AG08395 (cell line): ENCODE measurements around the gene ZFAND3.

Source experiments
- DNase-seq: peaks from one replicate; pipeline ENCODE4 v3.0.0; 2012; ENCODE audit warnings: mixed read lengths, low spot score

ZFAND3 gene

GRCh38 chr6:38154731-38155130 is 335.2 kb downstream of the ZFAND3 start:
- no peak for DNase-seq

GRCh38 chr6:38155144-38155543 is 335.6 kb downstream of the ZFAND3 start:
- DNase-seq, result no peak

DNA sequence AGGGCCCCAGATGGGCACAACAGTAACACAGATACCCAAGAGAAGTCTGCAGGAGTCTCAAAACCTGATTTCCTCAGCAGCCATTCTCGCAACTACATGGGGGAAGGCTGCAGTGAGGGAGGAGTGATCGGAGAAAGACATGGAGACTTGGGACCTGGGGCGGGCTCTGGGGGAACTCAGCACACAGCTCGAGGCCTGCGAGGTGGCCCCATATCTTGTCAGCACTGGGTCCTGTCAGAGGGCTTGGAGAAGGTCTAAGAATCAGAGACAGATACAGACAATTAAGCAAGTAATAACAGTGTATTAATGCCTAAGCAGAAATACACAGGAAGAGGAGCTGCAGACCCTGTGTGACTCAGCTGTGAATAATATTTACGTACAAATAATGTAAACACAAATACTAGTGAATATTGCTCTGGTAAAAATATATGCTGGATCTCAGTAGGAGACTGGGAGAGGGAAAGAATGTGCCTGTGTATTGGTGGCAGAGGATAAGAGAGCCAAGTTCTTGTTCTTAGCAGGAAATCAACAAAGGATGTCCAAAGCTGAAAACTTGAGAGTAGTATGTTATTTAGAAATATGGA is 336.2 kb downstream of the ZFAND3 start:
- DNase-seq, result no peak

DNA sequence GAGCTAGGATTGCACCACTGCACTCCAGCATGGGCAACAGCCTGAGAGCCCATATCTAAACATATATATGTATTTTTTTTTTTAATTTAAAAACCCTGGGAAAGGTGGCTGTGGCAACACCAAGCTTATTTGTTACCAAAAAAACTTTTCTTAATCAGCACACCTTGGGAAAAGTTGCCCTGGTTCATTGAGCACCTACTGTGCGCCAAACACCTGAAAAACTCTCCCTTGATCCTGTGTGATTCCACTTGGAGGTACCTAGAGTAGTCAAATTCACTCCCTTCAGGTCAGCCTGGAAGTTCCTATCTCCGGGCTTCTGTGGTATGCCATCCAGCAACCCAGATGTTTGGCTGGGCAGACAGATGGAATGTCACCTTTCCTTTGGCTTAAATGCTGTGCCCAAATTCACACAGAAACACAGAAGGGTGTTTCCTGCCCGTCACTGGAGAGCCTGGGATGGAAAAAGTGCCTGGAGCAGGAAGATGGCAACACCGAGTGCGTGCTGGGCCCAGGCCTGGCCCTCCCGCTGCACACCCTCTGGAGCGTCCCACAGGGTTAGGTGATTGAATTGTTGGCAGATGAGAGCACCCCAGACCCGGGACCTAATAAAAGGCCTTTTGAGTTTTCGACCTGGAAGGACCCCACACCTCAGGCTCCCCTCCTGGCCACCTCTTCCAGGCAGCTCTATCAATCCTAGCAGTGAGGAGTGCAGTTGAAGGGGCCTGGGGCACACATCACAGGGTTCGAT is 337.5 kb downstream of the ZFAND3 start:
- DNase-seq, result no peak

DNA sequence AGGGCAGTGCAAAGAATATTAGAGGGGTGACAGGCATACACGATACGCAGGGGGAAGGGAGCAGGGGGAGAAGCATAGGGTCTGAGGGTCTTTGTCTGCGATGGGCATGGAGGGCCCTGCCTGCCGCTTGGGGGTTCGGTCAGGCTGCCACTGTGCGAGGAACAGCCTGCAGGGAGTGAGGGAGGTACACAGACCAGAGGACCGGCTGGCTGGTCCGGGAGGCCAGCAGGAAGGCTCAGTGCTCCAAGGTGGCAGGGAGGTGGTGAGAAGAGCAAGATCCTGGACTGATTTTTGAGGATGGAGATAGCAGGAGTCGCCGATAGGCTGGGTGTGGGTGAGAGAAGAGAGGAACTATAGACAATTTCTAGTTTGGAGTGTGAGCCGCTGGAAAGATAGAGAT is 338.4 kb downstream of the ZFAND3 start:
- DNase-seq, result no peak

DNA sequence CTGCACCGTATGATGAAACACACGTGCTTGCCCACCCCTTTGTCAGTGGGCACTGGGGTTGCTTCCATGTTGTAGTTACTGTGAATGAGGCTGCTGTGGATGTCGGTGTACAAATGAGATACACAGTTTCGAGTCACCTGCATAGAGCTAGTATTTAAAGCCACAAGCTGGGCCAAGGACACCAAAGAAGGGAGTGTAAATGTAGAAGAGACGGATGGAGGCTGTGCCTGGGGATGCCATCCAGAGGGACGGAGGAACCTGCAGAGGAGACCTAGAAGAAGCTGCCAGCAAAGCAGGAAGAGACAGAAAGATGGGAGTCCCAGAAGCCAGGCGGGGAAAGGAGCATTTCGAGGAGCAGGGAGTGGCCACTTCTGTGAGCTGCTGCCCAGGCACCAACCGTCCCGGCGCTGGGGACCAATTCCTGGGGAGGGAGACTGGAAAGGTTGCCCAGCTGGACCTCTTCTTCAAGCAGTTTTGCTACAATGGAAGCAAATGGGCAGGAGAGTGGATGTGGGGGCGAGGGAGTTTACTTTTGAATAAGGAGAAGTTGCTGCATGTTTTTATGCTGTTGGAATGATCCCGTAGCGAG is 339.3 kb downstream of the ZFAND3 start:
- DNase-seq, result no peak

- no peak for DNase-seq
These were observed 340.1 kb downstream of the ZFAND3 start for GRCh38 chr6:38159596-38159995.

DNA sequence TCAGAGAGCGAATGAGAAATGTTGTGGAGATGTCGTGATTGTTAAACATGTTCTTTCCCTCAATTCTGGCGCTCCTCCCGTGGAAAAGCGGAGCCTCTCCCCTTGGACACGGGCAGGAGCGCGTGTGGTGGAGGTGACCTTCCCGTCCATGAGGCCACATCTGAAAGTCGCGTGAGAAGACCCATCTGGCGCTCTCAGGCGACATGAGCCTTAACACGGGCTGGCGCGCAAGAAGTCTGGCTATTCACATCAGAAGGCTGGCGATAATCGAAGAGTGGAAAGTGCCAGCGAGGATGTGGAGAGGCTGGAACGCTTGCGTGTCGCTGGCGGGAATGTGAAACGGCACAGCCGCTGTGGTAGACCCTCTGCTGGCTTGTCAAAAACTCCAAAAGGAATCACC is 341.3 kb downstream of the ZFAND3 start:
- DNase-seq, result no peak

DNA sequence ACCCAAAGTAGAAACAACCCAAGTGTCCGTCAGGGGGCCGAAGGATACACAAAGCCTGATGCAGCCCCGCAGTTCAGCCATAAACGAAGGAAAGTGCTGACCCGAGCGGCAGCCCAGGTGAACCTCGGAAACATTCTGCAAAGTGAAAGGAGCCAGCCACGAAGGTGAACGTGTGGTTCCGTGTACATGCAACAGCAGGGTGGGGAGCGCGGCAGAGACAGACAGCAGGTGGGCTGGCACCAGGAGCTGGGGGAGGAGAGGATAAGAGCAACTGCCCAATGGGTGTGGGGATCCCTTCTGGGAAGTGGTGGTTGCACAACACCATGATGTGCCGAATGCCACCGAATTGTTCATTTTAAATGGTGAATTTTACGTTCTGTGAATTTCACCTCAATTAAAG is 341.8 kb downstream of the ZFAND3 start:
- no peak for DNase-seq

- no peak for DNase-seq
These were observed 342.4 kb downstream of the ZFAND3 start for GRCh38 chr6:38161754-38162492.

DNA sequence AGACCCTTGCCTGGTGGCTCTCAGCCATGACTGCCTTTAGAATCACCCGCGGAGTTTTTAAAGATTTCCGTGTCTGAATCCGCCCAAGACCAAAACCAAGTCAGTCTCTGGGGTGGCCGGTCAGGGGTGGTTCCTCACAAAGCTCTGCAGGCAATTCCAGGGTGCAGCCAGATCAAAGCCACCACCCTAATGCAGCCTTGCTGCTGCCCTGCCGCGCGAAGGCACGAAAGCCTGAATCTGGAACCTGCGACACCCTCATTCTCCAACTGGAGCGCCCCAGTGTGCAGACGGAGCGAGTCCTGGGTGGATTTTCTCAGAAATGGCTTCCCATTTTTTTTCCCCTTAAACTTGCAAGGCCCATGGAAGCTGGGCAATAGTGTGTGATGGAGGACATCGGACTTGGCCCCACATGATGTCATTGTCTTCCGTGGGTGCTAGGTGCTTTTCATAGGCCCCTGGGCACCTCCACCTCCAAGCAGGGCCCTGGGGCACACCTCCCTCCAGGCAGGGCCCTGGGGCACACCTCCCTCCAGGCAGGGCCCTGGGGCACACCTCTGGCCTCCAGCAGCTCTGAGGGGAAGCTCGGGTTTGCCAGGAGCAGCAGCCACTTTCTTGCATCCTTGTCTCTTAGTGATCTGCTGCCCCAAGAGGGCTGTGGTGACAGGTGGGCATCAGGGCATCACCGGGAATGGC is 343.1 kb downstream of the ZFAND3 start:
- DNase-seq, result no peak

DNA sequence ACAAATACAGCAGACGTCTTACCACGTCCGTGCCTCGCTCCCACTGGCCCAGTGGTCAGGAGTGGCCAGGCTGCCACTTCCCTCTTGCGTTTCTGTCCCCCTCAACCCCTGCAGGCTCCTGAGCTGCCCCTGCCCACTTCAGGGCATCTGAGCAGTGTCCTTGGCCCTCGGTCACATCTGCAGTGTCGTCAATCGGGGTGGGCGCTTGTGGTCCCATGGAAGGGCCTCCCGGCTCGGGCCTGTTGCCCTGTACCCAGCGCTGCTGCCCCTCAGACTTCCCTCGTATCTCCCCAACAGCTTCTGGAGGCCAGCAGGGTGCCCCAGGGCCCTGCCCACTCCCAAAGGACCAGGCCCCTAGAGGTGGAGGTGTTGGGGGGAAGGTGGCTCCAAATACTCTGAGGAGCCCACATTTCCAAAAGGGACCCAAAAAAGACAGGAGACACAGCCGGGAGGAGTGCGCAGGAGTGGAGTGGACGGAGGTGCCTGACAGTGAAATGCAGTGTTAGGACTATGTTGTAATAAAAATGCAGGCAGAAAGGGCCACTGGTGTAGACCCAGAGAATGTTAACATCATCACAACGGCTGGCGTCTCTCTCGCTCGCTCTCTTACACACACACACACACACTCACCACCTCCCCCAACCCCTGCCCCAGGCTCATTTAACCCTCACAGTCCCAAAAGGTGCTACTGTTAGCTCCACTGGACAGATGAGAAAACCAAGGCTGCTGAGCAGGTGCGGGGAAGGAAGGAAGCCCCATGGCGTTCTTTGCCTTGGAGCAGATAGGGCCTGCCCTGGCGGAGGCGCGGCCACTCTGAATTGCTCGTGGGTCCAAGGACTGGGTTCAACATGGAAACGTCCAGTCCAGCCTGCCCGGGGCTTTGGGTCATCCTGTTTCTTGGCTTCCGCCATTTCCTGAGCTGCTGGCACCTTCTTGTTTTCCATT is 343.9 kb downstream of the ZFAND3 start:
- no peak for DNase-seq

GRCh38 chr6:38164131-38164481 is 344.6 kb downstream of the ZFAND3 start:
- no peak for DNase-seq

GRCh38 chr6:38164671-38165108 is 345.2 kb downstream of the ZFAND3 start:
- DNase-seq, result no peak

GRCh38 chr6:38166411-38167240 is 347.1 kb downstream of the ZFAND3 start:
- DNase-seq, result no peak

DNA sequence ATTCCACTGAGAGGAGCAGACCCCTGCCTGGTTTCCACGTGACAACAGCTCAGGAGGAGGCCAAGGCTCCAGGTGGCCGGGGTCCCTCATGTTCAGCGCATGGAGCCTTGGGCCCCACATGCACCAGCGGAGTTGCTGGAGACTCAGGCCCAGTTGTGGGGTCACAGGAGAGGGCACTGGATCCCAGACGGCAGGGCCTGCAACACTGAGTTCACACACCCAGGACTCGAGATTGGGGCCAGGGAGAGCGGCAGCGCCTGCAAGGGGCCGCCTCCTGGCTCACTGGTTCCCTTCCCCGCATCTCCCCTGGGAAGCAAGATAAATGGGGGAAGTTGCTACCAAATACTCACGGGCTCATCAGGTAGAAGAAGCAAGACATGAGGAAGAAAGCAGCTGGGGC is 348.1 kb downstream of the ZFAND3 start:
- DNase-seq, result no peak

GRCh38 chr6:38168126-38168525 is 348.6 kb downstream of the ZFAND3 start:
- no peak for DNase-seq

- no peak for DNase-seq
These were observed 349.2 kb downstream of the ZFAND3 start for GRCh38 chr6:38168699-38169098.

DNA sequence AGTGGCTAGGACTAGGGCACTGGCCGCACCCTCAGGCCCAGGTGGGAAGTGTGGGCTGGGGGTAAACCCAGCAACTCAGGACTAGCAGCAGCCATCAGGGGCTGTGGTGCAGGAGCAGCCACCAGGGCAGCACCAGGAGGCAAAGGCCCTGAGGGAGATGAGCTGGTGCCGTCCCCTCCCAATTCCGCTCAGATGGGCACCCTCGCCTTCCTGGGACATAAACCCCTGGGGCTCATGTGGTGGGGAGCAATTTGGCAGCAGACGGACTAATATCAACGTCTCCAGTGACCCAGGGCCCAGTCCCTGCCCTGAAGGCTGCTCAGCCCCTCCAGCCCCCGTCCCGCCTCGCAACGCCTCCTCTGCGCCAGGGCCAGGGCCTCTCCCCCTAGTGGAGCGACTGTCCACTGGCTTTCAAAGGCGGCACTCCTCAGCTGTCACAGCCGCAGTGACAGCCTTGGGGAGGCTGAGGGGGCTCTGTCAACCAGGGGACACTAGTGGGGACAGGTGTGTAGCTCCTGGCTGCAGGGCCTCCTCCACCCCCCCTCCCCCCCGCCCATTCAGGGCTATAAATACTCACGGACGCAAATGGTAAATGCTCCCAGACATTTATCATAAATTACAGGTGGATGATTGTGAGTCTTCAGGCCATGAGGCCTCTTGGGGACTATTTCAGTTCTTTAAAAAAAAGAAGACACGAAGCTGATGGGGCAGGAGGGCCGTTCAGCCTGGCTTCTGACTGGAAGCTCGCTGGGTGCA is 349.9 kb downstream of the ZFAND3 start:
- no peak for DNase-seq
